Activated naive CD4-positive, alpha-beta T cell treated with anti-CD3 and anti-CD28 coated beads, Interleukin-2, amount 50 U/mL, for 24 hours (primary cell): Measurements from ENCODE around the gene AKNA.

Experiments used
- H3K27ac Mint-ChIP-seq: one replicate; pipeline ENCODE4 v1.8.0; 2021; ENCODE audit warnings: mild to moderate bottlenecking, mixed read lengths
- H3K27me3 Mint-ChIP-seq: one replicate; pipeline ENCODE4 v1.8.0; 2021; ENCODE audit warnings: mixed read lengths
- H3K36me3 Mint-ChIP-seq: one replicate; pipeline ENCODE4 v1.8.0; 2021; ENCODE audit warnings: mixed read lengths
- H3K4me1 Mint-ChIP-seq: one replicate; pipeline ENCODE4 v1.8.0; 2021; ENCODE audit warnings: mixed read lengths
- H3K4me3 Mint-ChIP-seq: one replicate; pipeline ENCODE4 v1.8.0; 2021; ENCODE audit warnings: mild to moderate bottlenecking, mixed read lengths
- H3K9me3 Mint-ChIP-seq: one replicate; pipeline ENCODE4 v1.8.0; 2021; ENCODE audit warnings: mixed read lengths

AKNA gene

GRCh38 chr9:114375386-114376175 is 12.2 kb downstream of the AKNA start:
- H3K4me3 Mint-ChIP-seq = peak overlapping the region; percentile 24

DNA sequence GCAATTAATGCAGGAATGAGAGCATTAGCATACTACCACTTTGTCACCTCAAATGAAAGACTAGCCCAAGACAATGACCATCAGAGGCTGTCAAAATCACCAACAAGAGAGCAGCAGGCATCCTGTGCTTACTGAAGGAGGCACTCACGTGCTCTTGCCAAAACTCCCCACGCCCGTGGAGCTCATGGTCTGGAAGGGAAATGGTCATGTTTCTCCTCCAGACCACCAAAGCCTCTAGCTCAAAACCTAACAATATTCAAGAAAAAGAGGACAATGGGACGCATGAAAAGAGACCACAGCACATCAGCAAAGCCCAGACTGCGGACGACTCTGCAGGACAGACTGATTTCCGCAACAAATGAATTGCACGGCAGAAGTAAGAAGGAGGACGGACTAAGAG is 12.8 kb downstream of the AKNA start:
- no peaks in the 10 kb centered on the region for H3K9me3 Mint-ChIP-seq
- H3K36me3 Mint-ChIP-seq = peaks cover 19% of the 10 kb centered on the region
- H3K4me1 Mint-ChIP-seq = peaks cover 89% of the 10 kb centered on the region
- no peaks in the 10 kb centered on the region for H3K27me3 Mint-ChIP-seq
- H3K27ac Mint-ChIP-seq = peak overlapping the region; percentile 88
- peak overlapping the region; percentile 24 for H3K4me3 Mint-ChIP-seq

More at GRCh38 chr9:114375386-114376175, 12.2 kb downstream of the AKNA start:
- H3K4me1 Mint-ChIP-seq = peaks cover 93% of the 10 kb centered on the region
- peak overlapping the region; percentile 88 for H3K27ac Mint-ChIP-seq
- no peaks in the 10 kb centered on the region for H3K27me3 Mint-ChIP-seq
- peaks cover 23% of the 10 kb centered on the region for H3K36me3 Mint-ChIP-seq
- no peaks in the 10 kb centered on the region for H3K9me3 Mint-ChIP-seq

DNA sequence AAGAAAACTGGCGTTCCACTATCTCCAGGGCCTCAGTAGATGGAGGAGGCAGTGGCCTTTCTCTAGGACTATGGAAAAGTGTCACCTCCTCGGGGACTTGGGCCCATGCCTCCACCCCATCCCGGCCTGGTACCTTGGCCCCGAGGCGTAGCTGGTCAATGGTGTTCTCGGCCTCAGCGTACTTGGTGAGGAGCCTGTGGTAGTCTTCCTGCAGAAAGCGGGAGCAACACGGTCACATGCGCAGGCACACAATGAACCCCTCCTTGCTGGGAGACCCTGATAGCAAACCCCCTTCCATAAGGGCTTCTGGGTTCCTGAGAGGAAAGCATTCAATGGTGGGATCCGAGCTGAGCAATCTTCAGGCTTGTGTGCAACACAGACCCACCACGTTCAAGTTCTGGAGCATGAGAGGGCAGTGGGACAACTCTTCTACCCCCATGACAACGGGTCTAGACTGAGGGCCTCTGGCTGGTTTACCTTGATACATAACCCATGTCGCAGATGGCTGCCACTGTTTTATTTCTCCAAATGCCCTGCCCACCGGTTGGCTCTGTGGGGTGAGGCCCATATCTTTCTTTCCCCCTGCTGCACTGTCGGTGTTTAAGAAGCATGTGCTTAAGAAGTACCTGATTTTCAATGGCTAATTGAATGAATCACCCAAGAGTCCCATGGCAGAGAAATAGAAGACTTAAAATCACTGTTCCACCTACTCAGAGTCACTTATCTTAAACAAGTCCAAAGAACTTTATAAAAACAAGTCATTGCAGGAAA is 13.6 kb downstream of the AKNA start:
- Mint-ChIP-seq H3K36me3 (peaks cover 22% of the 10 kb centered on the region), H3K27ac (peak overlapping the region; percentile 88), H3K4me1 (peaks cover 88% of the 10 kb centered on the region), H3K4me3 (peak overlapping the region; percentile 56), H3K27me3 (no peaks in the 10 kb centered on the region), H3K9me3 (no peaks in the 10 kb centered on the region)

DNA sequence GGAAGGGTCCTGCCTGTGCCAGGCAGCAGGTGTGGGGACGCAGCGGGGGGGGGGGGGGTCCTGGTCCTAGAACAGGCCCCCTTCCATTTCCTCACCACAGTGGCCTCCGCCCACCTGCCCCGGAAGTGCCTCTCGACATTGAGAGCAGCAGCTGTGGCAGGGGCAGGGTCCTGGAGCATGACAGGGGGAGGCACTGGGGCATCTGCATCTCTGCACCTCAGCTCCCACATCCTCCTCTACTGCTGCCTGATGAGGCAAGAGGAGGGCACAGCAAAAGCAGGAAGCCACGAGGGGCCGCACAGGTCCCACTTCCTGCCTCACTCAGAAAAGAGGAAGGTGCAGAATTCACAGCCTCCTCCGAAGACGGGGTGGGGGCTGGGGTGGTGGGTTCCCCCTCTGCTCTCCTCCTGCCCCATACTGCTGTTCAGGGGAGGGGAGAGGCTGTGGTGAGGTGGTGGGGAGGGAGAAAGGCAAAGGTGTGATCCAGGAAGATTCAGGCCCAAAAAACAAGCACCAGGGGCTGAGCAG is 14.8 kb downstream of the AKNA start:
- H3K36me3 Mint-ChIP-seq = peaks cover 22% of the 10 kb centered on the region
- peak overlapping the region; percentile 59 for H3K4me3 Mint-ChIP-seq
- H3K9me3 Mint-ChIP-seq = no peaks in the 10 kb centered on the region
- peaks cover 83% of the 10 kb centered on the region for H3K4me1 Mint-ChIP-seq
- H3K27me3 Mint-ChIP-seq = no peaks in the 10 kb centered on the region
- H3K27ac Mint-ChIP-seq = peak overlapping the region; percentile 94

- Mint-ChIP-seq H3K27ac (peak overlapping the region; percentile 94), H3K27me3 (no peaks in the 10 kb centered on the region), H3K36me3 (peaks cover 19% of the 10 kb centered on the region), H3K4me3 (peak overlapping the region; percentile 79), H3K9me3 (no peaks in the 10 kb centered on the region), H3K4me1 (peaks cover 84% of the 10 kb centered on the region)
Observed at GRCh38 chr9:114371973-114372917, 15.5 kb downstream of the AKNA start.

DNA sequence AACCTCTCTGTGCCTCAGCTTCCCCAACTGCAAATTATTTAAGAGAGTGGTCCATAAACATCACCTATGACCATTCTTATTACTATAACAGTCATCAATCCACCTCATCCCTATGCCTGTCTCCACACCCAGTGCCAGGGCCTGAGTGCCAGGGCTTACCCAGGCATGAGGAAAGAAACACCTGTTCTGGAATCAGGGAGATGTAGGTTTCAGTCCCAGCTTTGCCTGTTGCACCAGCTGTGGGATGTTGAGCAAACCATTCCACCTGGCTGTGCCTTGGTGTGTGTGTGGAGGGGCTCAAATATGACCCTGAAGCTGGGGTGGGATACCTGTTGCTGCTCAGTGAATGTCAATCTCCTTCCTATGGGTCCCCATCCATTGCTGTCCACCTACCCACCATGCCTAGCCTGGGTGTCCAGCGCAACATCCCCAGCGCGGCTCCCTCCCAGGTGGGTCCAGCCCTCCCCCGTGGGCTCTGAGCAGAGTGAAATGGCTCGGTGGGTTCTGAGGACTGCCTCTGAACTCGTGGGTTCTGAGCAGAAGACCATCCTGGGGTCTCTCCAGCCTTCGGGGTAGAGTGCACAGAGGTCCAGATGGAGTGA is 16.3 kb downstream of the AKNA start:
- Mint-ChIP-seq H3K36me3 (peaks cover 15% of the 10 kb centered on the region), H3K4me1 (peaks cover 84% of the 10 kb centered on the region), H3K9me3 (no peaks in the 10 kb centered on the region), H3K27me3 (no peaks in the 10 kb centered on the region), H3K27ac (peak overlapping the region; percentile 94), H3K4me3 (peak overlapping the region; percentile 79)

GRCh38 chr9:114370968-114371320 is 16.8 kb downstream of the AKNA start:
- H3K9me3 Mint-ChIP-seq = no peaks in the 10 kb centered on the region
- H3K27me3 Mint-ChIP-seq = no peaks in the 10 kb centered on the region
- H3K27ac Mint-ChIP-seq = peak overlapping the region; percentile 94
- H3K36me3 Mint-ChIP-seq = peaks cover 16% of the 10 kb centered on the region
- H3K4me3 Mint-ChIP-seq = no peak overlapping the region
- peaks cover 86% of the 10 kb centered on the region for H3K4me1 Mint-ChIP-seq

DNA sequence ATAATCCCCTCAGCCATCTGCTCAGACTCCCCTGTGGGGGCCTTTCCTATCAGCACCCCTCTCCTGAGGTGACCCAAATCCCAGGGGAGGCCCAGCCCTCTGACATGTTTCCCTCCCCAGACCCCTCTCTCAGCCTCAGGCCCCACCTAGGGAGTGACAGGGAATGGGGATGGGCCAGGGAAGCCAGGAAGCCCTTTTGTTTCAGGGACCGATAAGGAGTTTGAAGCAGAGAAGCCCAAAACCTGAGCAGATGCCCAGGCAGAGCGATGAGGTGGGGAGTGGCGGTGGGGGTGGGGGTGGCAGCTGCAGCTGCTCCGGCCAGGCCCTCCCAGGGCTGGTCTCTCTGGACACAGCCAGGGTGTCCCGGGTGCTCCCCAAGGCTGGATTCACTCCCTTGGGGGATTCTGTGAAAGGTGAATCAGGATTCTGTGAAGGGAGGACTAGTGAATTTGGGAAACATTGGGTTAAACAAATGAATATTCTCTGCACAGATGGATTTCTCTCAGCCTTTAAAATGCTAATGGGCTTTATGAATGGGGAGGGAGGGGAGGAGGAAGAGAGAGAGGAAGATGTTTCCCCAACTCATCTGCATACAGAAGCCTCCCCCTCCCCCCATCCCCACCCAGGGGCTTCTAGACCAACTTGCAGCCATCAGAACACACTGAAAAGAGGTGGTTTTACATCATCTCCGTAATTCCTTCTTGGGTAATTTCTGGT is 17.4 kb downstream of the AKNA start:
- no peak overlapping the region for H3K4me3 Mint-ChIP-seq

GRCh38 chr9:114369216-114370130 is 18.3 kb downstream of the AKNA start:
- no peaks in the 10 kb centered on the region for H3K9me3 Mint-ChIP-seq
- H3K27ac Mint-ChIP-seq = peak overlapping the region; percentile 13
- H3K4me1 Mint-ChIP-seq = peaks cover 86% of the 10 kb centered on the region
- H3K36me3 Mint-ChIP-seq = peaks cover 14% of the 10 kb centered on the region
- H3K27me3 Mint-ChIP-seq = no peaks in the 10 kb centered on the region
- H3K4me3 Mint-ChIP-seq = no peak overlapping the region

More for the DNA sequence above, 17.4 kb downstream of the AKNA start:
- Mint-ChIP-seq H3K27me3 (no peaks in the 10 kb centered on the region), H3K4me1 (peaks cover 87% of the 10 kb centered on the region), H3K27ac (peak overlapping the region; percentile 94), H3K36me3 (peaks cover 15% of the 10 kb centered on the region), H3K9me3 (no peaks in the 10 kb centered on the region)

GRCh38 chr9:114367772-114368569 is 19.8 kb downstream of the AKNA start:
- H3K9me3 Mint-ChIP-seq = no peaks in the 10 kb centered on the region

GRCh38 chr9:114367366-114367765 is 20.4 kb downstream of the AKNA start:
- no peaks in the 10 kb centered on the region for H3K27me3 Mint-ChIP-seq
- no peaks in the 10 kb centered on the region for H3K9me3 Mint-ChIP-seq
- peak overlapping the region; percentile 95 for H3K27ac Mint-ChIP-seq
- peak overlapping the region; percentile 70 for H3K4me3 Mint-ChIP-seq
- peaks cover 85% of the 10 kb centered on the region for H3K4me1 Mint-ChIP-seq
- H3K36me3 Mint-ChIP-seq = peaks cover 23% of the 10 kb centered on the region

More at GRCh38 chr9:114367772-114368569, 19.8 kb downstream of the AKNA start:
- Mint-ChIP-seq H3K36me3 (peaks cover 21% of the 10 kb centered on the region), H3K4me3 (peak overlapping the region; percentile 30), H3K27ac (peak overlapping the region; percentile 71), H3K4me1 (peaks cover 86% of the 10 kb centered on the region), H3K27me3 (no peaks in the 10 kb centered on the region)

DNA sequence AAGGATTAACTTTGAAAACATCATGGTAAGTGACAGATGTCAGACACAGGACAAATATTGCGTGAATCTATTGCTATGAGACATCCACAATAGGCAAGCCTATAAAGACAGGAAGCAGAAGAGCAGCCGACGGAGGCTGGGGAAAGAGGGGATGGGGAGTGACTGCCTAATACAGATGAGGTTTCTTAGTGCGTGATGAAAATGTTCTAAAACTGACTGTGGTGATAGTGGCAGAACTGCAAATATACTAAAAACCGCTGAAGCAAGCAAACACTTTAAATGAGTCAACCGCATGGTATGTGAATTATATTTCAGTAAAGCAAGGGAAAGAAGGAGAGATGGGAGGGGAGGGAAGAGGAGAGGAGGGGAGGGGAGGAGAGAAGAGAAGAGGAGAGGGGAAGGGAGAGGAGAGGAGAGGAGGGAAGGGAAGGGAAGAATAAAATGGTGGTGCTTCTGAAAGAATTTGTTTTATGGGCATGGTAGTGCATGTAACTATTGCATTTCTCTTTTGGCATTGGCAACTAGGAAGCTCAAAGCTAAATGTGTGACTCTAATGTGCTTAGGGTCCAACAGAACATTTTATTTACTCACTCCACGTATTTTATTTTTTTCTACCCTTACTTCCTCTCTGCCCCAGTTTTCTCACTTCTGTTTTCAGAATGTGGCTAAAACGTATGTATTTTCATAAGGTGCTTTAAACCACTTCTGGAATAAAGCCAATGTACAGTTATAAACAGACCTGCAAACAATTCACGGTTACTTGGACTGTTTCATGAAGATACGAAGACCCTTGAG is 21.3 kb downstream of the AKNA start:
- peaks cover 20% of the 10 kb centered on the region for H3K36me3 Mint-ChIP-seq
- peak overlapping the region; percentile 70 for H3K4me3 Mint-ChIP-seq
- H3K27ac Mint-ChIP-seq = peak overlapping the region; percentile 95
- no peaks in the 10 kb centered on the region for H3K27me3 Mint-ChIP-seq
- no peaks in the 10 kb centered on the region for H3K9me3 Mint-ChIP-seq
- peaks cover 80% of the 10 kb centered on the region for H3K4me1 Mint-ChIP-seq
